Peyer's patch (tissue), 4 donors: ENCODE data around the gene UCK1. TPM values are rescaled to one million over a fixed set of nuclear protein-coding genes. Genes with fewer than 3 reads are reported as not detected.
"Not testable (repeated sequence)": the region's sequence is repeated elsewhere in the genome, so short reads cannot be mapped to it uniquely, and the experiment has no call there.

Experiments used
- DNase-seq, 3 donors: peaks; one replicate each; pipeline ENCODE4 v3.0.0-alpha.2; 2017 to 2019
- H3K27ac ChIP-seq, 4 donors: fragments of 200-600 bp; sonication (generic); one replicate each; pipeline ENCODE4 v1.5.1; 2016 to 2019
- H3K27me3 ChIP-seq, 2 donors: fragments of 200-600 bp; sonication (generic); one replicate each; pipeline ENCODE4 v1.5.1; 2019
- H3K36me3 ChIP-seq, 3 donors: fragments of 200-600 bp; sonication (generic); one replicate each; pipeline ENCODE4 v1.5.1; 2016 to 2019
- H3K4me1 ChIP-seq, 4 donors: fragments of 200-600 bp; sonication (generic); one replicate each; pipeline ENCODE4 v1.5.1; 2016 to 2019
- H3K4me3 ChIP-seq, 4 donors: fragments of 200-600 bp; sonication (generic); 1 replicate in 3 of 4; 2 replicates in 1 of 4; pipeline ENCODE4 v1.5.1; 2016 to 2019; ENCODE audit warnings: mild to moderate bottlenecking in 1 of 4
- H3K9me3 ChIP-seq, 4 donors: fragments of 200-600 bp; sonication (generic); one replicate each; pipeline ENCODE4 v1.5.1; 2016 to 2019; ENCODE audit warnings: mild to moderate bottlenecking in 1 of 4
- CTCF ChIP-seq, 6 experiments: fragments of 450-650 bp in 4 of 6; fragments of 200-600 bp in 2 of 6; sonication (generic) in 1 of 6; IDR thresholded peaks; one replicate each; pipeline ENCODE4 v1.5.1; 2017 to 2019; ENCODE audit warnings: antibody characterized with exemption in 6 of 6, mild to moderate bottlenecking in 3 of 6, moderate library complexity in 1 of 6
- POLR2A ChIP-seq, 2 donors: fragments of 450-650 bp; IDR thresholded peaks; one replicate each; pipeline ENCODE4 v1.5.1; 2017; ENCODE audit warnings: antibody characterized with exemption in 2 of 2, mild to moderate bottlenecking in 2 of 2, moderate library complexity in 2 of 2
- total RNA-seq, 4 donors: library from RNA; depleted of rRNA; stranded (reverse); fragments of >200 nt; gene quantifications; one replicate each; pipeline ENCODE4 v1.1.0, GENCODE V29; 2016

The UCK1 gene
- total RNA-seq, 4 donors from 2014 or later, result 20.6 to 37.2 (median 31.1) TPM

- no peak overlapping the region for H3K27ac ChIP-seq
- peaks cover 0 to 3% of the 10 kb centered on the region in 2 donors for H3K27me3 ChIP-seq
- no peak overlapping the region for H3K4me3 ChIP-seq
- TF ChIP-seq POLR2A (IDR thresholded peaks at IDR 0.05) (no peak), CTCF (IDR thresholded peaks at IDR 0.05) (no peak)
- no peak for DNase-seq
- H3K4me1 ChIP-seq, result no peaks in the 10 kb centered on the region
- no peaks in the 10 kb centered on the region for H3K9me3 ChIP-seq
- no peaks in the 10 kb centered on the region for H3K36me3 ChIP-seq
Observed at GRCh38 chr9:131555841-131556673, 25.0 kb upstream of the UCK1 start.

GRCh38 chr9:131554843-131555351 is 23.8 kb upstream of the UCK1 start:
- H3K9me3 ChIP-seq, result no peaks in the 10 kb centered on the region
- H3K4me1 ChIP-seq, result no peaks in the 10 kb centered on the region
- peaks cover 0 to 3% of the 10 kb centered on the region in 2 donors for H3K27me3 ChIP-seq
- H3K27ac ChIP-seq, result no peak overlapping the region
- no peak overlapping the region for H3K4me3 ChIP-seq
- no peak for TF ChIP-seq POLR2A (IDR thresholded peaks at IDR 0.05)
- TF ChIP-seq CTCF (IDR thresholded peaks at IDR 0.05), result no peak
- no peaks in the 10 kb centered on the region for H3K36me3 ChIP-seq
- no peak for DNase-seq

- no peaks in the 10 kb centered on the region for H3K9me3 ChIP-seq
- H3K4me1 ChIP-seq, result no peaks in the 10 kb centered on the region
- peaks cover 0 to 3% of the 10 kb centered on the region in 2 donors for H3K27me3 ChIP-seq
- no peak for TF ChIP-seq POLR2A (IDR thresholded peaks at IDR 0.05)
- TF ChIP-seq CTCF (IDR thresholded peaks at IDR 0.05), result no peak
- DNase-seq, result no peak
- H3K36me3 ChIP-seq, result no peaks in the 10 kb centered on the region
- H3K27ac ChIP-seq, result no peak overlapping the region
- H3K4me3 ChIP-seq, result no peak overlapping the region
Observed at GRCh38 chr9:131554087-131554842, 23.2 kb upstream of the UCK1 start.

- Histone ChIP-seq H3K4me3 (no peak overlapping the region), H3K27ac (no peak overlapping the region), H3K4me1 (peaks cover 0 to under 1% (median 0%) of the 10 kb centered on the region in 4 donors), H3K27me3 (peaks cover 0 to 6% of the 10 kb centered on the region in 2 donors), H3K36me3 (no peaks in the 10 kb centered on the region), H3K9me3 (no peaks in the 10 kb centered on the region)
- TF ChIP-seq CTCF (IDR thresholded peaks at IDR 0.05), result no peak
- no peak for TF ChIP-seq POLR2A (IDR thresholded peaks at IDR 0.05)
- no peak for DNase-seq
Observed at GRCh38 chr9:131552030-131552429, 21.0 kb upstream of the UCK1 start.

- Histone ChIP-seq H3K4me1 (peaks cover 0 to 16% (median 0%) of the 10 kb centered on the region in 4 donors), H3K27me3 (peaks cover 0 to 20% of the 10 kb centered on the region in 2 donors)
- not testable (repeated sequence) for H3K27ac ChIP-seq, H3K36me3 ChIP-seq, H3K9me3 ChIP-seq, H3K4me3 ChIP-seq, DNase-seq
Observed at GRCh38 chr9:131550465-131550864, 19.4 kb upstream of the UCK1 start.

GRCh38 chr9:131549186-131549585 is 18.1 kb upstream of the UCK1 start:
- H3K9me3 ChIP-seq, DNase-seq, H3K36me3 ChIP-seq, H3K4me3 ChIP-seq, H3K27ac ChIP-seq: not testable (repeated sequence)
- peaks cover 0 to 17% (median 0%) of the 10 kb centered on the region in 4 donors for H3K4me1 ChIP-seq
- peaks cover 0 to 16% of the 10 kb centered on the region in 2 donors for H3K27me3 ChIP-seq
